Fibroblast of skin of back (primary cell): ENCODE data around the gene TNRC6C.
A peak's percentile ranks its signal among the peaks of the same experiment; 100 is the strongest.
"Not testable (repeated sequence)": the region's sequence is repeated elsewhere in the genome, so short reads cannot be mapped to it uniquely, and the experiment has no call there.

Experiments used
- DNase-seq: peaks from one replicate; pipeline ENCODE4 v3.0.0-alpha.2; 2013

The TNRC6C gene

DNA sequence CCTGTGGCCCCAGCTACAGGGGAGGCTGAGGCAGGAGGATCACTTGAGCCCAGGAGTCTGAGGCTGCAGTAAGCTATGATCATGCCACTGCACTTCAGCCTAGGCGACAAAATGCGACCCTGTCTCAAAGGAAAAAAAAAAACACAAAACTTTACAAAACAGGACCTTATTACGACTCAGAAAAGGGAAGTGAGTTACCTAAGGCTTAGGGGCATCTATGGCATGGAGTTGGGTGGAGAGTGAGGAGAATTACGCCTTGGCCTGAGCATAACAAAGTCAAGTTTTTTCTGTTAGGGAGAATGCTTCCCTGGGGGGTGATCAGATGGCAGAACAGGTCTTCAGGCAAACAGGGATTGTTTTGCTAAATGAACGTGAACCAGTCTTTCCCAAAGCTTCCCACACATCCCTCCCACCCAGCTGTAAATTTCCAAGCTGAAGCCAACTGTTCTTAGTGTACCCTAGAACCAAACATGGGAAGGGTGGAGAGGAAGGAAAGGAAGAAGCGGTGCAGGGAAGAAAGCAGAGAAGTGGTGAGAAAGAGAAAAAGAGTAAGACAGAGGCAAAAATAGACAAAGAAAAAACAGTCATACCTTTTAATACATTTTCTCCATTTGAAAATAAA lies 24.6 kb upstream of the TNRC6C start:
- no peak for DNase-seq

- no peak for DNase-seq
These were observed 23.4 kb upstream of the TNRC6C start for GRCh38 chr17:77935121-77935571.

GRCh38 chr17:77935744-77936143 lies 22.8 kb upstream of the TNRC6C start:
- not testable (repeated sequence) for DNase-seq

- no peak for DNase-seq
These were observed 21.6 kb upstream of the TNRC6C start for GRCh38 chr17:77936881-77937280.

- no peak for DNase-seq
These were observed 17.5 kb upstream of the TNRC6C start for GRCh38 chr17:77941004-77941403.

- DNase-seq = no peak
These were observed 16.2 kb upstream of the TNRC6C start for GRCh38 chr17:77942112-77942988.

DNA sequence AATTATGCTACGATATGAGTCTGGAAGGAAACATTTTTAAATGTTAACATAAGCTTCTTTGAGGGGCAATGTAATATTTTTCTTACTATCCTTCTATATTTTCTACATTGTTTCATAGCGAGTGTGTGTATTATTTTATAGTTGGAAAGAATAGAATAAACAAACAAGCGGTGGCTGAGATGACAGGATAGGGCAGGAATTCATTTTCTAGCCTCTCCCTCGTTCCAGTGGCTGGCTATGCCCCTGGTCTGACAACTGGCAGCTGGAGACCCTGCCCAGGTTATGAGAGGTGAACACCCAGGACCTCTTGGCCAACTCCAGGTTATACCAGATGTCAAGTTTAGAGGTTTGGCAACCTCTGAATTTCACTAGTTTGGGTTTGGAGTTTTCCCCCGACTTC lies 14.5 kb upstream of the TNRC6C start:
- DNase-seq = peak; percentile 42

- no peak for DNase-seq
These were observed 13.9 kb upstream of the TNRC6C start for GRCh38 chr17:77944390-77945222.

- DNase-seq = no peak
These were observed 11.4 kb upstream of the TNRC6C start for GRCh38 chr17:77946900-77947645.

- peak; percentile 64 for DNase-seq
These were observed 9.8 kb upstream of the TNRC6C start for GRCh38 chr17:77948690-77949114.

GRCh38 chr17:77951123-77951522 lies 7.4 kb upstream of the TNRC6C start:
- no peak for DNase-seq

DNA sequence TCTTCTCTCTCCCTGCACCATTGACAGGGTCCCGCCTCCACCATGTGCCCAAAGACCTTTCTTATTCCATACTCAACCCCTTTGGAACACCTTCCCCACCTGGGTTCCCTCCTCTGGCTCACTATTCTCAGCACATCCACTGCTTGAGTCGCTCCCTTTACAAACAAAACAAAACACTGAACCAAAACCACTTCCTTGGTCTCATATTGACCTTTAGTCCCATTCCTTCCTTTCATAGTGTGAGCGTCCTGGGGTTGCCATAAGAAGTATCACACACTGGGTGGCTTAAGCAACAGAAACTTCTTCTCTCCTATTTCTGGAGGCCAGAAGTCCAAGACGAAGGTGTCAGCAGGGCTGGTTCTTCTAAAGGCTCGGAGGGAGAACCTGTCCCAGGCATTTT lies 6.1 kb upstream of the TNRC6C start:
- DNase-seq = no peak

- peak; percentile 21 for DNase-seq
These were observed 1.2 kb upstream of the TNRC6C start for GRCh38 chr17:77957235-77957856.

DNA sequence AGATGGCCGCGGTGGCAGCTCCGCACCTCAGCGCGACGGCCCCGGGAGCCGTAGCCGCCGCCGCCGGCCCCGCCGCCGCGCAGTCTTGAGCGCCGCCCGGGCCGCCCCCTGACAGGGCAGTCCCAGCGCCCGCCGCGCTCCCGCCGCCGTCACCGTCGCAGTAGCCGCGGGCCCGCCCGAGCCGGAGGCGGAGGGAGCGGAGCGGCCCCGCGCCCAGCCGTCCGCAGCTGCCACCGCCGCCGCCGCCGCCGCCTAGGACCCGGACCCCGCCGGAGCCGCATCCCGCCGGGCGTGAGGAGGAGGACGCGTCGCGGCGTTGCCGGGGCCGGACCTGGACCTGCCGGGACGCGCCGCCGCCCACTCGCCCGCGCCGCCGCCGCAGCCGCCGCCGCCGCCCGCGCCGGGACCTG lies 218 bp downstream of the TNRC6C start:
- no peak for DNase-seq

DNA sequence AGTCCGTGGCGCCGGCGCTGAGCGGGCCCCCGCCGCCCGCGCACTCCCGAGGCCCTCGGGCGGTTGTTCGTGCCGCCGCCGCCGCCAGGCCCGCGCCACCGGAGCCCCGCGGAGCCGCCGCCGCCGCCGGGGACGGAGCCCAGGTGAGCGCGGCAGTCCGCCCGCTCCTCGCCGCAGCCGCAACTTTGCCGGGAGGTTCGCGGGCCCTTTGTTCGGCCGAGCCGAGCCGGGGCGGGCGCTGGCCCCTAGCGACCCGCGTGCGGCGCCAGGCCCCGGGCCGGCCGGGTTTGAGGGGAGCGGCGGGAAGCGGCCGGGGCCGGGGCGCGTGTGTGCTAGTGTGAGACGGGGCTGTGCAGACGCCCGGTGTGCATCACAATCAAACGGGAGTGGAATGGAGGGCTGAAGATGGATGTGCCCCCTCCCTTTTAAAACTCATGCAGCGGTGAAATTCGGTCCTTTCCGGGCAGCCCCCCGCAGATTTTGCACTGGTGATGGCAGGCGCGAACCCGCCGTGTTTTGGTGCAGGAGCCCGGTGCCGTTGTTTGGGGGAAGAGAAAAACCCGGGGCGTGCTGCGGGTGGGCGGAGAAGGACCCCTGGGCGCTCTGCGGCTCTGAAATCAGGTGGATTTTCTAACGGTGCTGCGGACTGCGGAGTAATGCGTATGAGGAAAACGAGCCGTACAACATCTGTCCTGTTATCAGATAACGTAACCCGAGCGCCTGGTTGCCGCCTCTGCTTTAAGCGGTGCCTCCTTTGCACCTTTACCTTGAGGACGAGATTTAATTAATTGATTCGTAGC lies 823 bp downstream of the TNRC6C start:
- DNase-seq = no peak

GRCh38 chr17:77959926-77960521 lies 1.5 kb downstream of the TNRC6C start:
- no peak for DNase-seq

GRCh38 chr17:77961741-77962140 lies 3.2 kb downstream of the TNRC6C start:
- no peak for DNase-seq

GRCh38 chr17:77962348-77962747 lies 3.8 kb downstream of the TNRC6C start:
- no peak for DNase-seq

- DNase-seq = peak; percentile 93
These were observed 4.9 kb downstream of the TNRC6C start for GRCh38 chr17:77963441-77963840.

DNA sequence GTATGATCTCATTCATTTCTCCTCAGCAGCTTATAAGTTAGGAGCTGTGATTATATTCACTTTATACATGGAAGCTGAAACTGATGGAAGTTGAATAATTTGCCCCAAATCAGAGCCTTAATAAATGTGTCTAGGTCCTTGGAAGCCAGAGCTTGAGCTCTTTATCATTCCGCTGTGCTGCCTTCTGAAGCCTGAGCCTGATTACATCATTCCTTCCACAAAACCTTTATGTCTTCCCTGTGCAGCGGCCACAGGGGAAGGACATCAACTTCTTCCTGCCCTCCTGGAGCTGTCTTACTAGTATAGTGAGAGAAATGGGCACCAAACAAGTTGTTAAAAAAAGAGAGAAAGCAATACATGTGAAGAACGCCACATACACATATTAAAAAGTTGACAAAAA lies 6.8 kb downstream of the TNRC6C start:
- no peak for DNase-seq

- no peak for DNase-seq
These were observed 8.0 kb downstream of the TNRC6C start for GRCh38 chr17:77966476-77966875.
